ENCODE measurements around the gene SATB2. TPM values are rescaled to one million over a fixed set of nuclear protein-coding genes. Genes with fewer than 3 reads are reported as not detected.

SATB2 gene
- total and polyA plus RNA-seq, 12 donors = 3.4 to 18.3 (median 10.1) TPM

GRCh38 chr2:199414465-199414864, 43.3 kb downstream of the SATB2 start:
- no peaks in the 10 kb centered on the region for H3K36me3 ChIP-seq (replicated peaks in 1 of 2)
- no peaks in the 10 kb centered on the region for H3K9me3 ChIP-seq (replicated peaks in 1 of 3)
- TF ChIP-seq CTCF (IDR thresholded peaks at IDR 0.05) (no peak), POLR2A (IDR thresholded peaks at IDR 0.05) (no peak)
- H3K27ac ChIP-seq = no peak overlapping the region
- no peak overlapping the region for H3K4me3 ChIP-seq
- no peak for DNase-seq
- H3K27me3 ChIP-seq = no peaks in the 10 kb centered on the region
- WGBS, 4 donors = 83 to 93% (median 89%) methylated on average over 5 to 7 of the region's 7 CpGs
- intact Hi-C loops (cut with DNase I) = no loop called here
- no peaks in the 10 kb centered on the region for H3K4me1 ChIP-seq (replicated peaks in 1 of 2)

GRCh38 chr2:199414001-199414400, 43.7 kb downstream of the SATB2 start:
- WGBS, 4 donors = 94 to 100% (median 97%) methylated on average over 3 of the region's 3 CpGs
- no peaks in the 10 kb centered on the region for H3K27me3 ChIP-seq
- intact Hi-C loops (cut with DNase I) = no loop called here

GRCh38 chr2:199409759-199410529, 47.8 kb downstream of the SATB2 start:
- intact Hi-C loops (cut with DNase I) = no loop called here
- H3K9me3 ChIP-seq (replicated peaks in 1 of 3) = no peaks in the 10 kb centered on the region
- WGBS, 4 donors = 60 to 84% (median 78%) methylated on average over 4 of the region's 4 CpGs
- no peak overlapping the region for H3K27ac ChIP-seq
- H3K4me3 ChIP-seq = no peak overlapping the region
- no peaks in the 10 kb centered on the region for H3K36me3 ChIP-seq (replicated peaks in 1 of 2)
- no peak for TF ChIP-seq CTCF (IDR thresholded peaks at IDR 0.05)
- TF ChIP-seq POLR2A (IDR thresholded peaks at IDR 0.05) = no peak
- H3K4me1 ChIP-seq (replicated peaks in 1 of 2) = no peaks in the 10 kb centered on the region
- H3K27me3 ChIP-seq = no peaks in the 10 kb centered on the region
- no peak for DNase-seq

More at GRCh38 chr2:199414001-199414400, 43.7 kb downstream of the SATB2 start:
- TF ChIP-seq POLR2A (IDR thresholded peaks at IDR 0.05) (no peak), CTCF (IDR thresholded peaks at IDR 0.05) (no peak)
- Histone ChIP-seq H3K4me3 (no peak overlapping the region), H3K4me1 (replicated peaks in 1 of 2) (no peaks in the 10 kb centered on the region), H3K9me3 (replicated peaks in 1 of 3) (no peaks in the 10 kb centered on the region), H3K36me3 (replicated peaks in 1 of 2) (no peaks in the 10 kb centered on the region), H3K27ac (no peak overlapping the region)
- no peak for DNase-seq

GRCh38 chr2:199407421-199407820, 50.3 kb downstream of the SATB2 start:
- Histone ChIP-seq H3K36me3 (replicated peaks in 1 of 2) (no peaks in the 10 kb centered on the region), H3K9me3 (replicated peaks in 1 of 3) (no peaks in the 10 kb centered on the region), H3K27ac (no peak overlapping the region), H3K4me3 (no peak overlapping the region), H3K27me3 (no peaks in the 10 kb centered on the region), H3K4me1 (replicated peaks in 1 of 2) (no peaks in the 10 kb centered on the region)
- TF ChIP-seq CTCF (IDR thresholded peaks at IDR 0.05) = no peak
- no peak for TF ChIP-seq POLR2A (IDR thresholded peaks at IDR 0.05)
- intact Hi-C loops (cut with DNase I) = no loop called here
- no peak for DNase-seq
